PFSK-1 (cell line): ENCODE results near the gene SUSD4.

ENCODE experiments used
- FOXP2 ChIP-seq: optimal IDR thresholded peaks from 2 replicates; pipeline ENCODE3; 2011; ENCODE audit warnings: borderline replicate concordance, control low read depth, inconsistent platforms; ENCODE audit not compliant: insufficient read depth; ENCODE audit errors: extremely low read length, extremely low read depth
- POLR2AphosphoS5 ChIP-seq: IDR thresholded peaks from 2 replicates; pipeline ENCODE4 v1.6.1; 2012; ENCODE audit warnings: low read depth, mild to moderate bottlenecking, control low read depth, low read length, moderate library complexity
- SIN3A ChIP-seq: IDR thresholded peaks from 2 replicates; pipeline ENCODE4 v1.6.1; 2012; ENCODE audit warnings: mild to moderate bottlenecking, low read length, moderate library complexity, borderline replicate concordance; ENCODE audit not compliant: insufficient read depth
- TAF1 ChIP-seq: IDR thresholded peaks from 2 replicates; pipeline ENCODE4 v1.6.1; 2012; ENCODE audit warnings: low read length, control low read depth, borderline replicate concordance; ENCODE audit not compliant: insufficient read depth
- TF ChIP-seq, protein P1 (sequence below), 2 experiments: IDR thresholded peaks; 2 replicates each; pipeline versions ENCODE4 v1.6.1 to v1.8.0; 2011 to 2012; ENCODE audit warnings: low read depth in 2 of 2, low read length in 2 of 2, control low read depth in 1 of 2, inconsistent platforms in 1 of 2, mild to moderate bottlenecking in 1 of 2, moderate library complexity in 1 of 2; ENCODE audit not compliant: insufficient read depth in 1 of 2

The SUSD4 gene

DNA sequence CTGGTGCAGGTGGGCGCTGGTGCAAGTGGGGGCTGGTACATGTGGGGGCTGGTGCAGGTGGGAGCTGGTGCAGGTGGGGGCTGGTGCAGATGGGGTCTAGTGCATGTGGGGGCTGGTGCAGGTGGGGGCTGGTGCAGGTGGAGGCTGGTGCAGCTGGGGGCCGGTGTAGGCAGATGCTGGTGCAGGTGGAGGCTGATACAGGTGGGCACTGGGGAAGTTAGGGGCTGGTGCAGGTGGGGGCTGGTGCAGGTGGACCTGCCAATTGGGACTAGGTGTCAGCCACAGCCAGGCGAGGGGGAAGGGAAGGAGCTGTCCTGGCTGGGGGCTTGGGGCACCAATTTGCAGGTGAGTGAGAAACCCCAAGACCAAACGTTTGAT, 174.5 kb downstream of the SUSD4 start:
- TF ChIP-seq FOXP2 (no peak), POLR2AphosphoS5 (no peak), TAF1 (no peak), SIN3A (no peak)
- TF ChIP-seq, protein P1, sequence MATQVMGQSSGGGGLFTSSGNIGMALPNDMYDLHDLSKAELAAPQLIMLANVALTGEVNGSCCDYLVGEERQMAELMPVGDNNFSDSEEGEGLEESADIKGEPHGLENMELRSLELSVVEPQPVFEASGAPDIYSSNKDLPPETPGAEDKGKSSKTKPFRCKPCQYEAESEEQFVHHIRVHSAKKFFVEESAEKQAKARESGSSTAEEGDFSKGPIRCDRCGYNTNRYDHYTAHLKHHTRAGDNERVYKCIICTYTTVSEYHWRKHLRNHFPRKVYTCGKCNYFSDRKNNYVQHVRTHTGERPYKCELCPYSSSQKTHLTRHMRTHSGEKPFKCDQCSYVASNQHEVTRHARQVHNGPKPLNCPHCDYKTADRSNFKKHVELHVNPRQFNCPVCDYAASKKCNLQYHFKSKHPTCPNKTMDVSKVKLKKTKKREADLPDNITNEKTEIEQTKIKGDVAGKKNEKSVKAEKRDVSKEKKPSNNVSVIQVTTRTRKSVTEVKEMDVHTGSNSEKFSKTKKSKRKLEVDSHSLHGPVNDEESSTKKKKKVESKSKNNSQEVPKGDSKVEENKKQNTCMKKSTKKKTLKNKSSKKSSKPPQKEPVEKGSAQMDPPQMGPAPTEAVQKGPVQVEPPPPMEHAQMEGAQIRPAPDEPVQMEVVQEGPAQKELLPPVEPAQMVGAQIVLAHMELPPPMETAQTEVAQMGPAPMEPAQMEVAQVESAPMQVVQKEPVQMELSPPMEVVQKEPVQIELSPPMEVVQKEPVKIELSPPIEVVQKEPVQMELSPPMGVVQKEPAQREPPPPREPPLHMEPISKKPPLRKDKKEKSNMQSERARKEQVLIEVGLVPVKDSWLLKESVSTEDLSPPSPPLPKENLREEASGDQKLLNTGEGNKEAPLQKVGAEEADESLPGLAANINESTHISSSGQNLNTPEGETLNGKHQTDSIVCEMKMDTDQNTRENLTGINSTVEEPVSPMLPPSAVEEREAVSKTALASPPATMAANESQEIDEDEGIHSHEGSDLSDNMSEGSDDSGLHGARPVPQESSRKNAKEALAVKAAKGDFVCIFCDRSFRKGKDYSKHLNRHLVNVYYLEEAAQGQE (IDR thresholded peaks at IDR 0.05; ENCODE audit: insufficient read depth in 1 of 2, low read depth in 2 of 2, low read length in 2 of 2), result no peak

DNA sequence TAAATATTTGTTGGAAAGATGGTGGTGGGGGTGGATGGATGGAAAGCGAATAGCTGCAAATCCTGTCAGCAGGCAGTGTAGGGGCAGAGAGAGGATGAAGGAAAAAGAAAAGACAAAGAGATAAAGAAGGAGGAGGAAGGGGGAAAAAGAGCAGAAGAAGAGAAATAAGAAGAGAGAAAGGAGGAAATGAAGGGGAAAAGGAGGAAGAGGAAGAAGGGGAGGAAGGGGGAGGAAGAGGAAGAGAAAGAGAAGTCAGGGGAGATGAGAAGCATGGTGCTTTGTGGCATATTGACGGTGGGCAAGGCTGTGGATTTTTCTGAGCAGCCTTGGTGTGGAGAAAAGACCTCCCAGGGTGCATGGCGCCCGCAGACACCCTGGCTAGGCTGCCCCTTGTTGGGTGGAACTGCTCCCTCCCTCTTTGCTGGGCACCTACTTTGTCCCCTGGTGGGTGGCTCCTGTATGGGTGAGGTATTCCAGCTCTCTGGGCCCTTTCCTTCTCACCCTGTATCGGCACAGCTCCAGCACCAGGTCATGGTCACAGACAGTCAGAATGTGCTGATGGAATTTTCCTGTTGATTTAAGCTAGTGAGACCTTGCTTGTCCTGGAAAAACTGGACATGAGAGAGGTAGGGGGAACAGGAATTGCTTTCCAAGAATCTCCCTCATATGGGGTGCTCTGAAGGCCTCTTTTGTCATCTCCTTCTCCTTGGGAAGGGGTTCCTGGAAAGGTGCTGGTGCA, 175.2 kb downstream of the SUSD4 start:
- no peak for TF ChIP-seq TAF1
- no peak for TF ChIP-seq SIN3A
- no peak for TF ChIP-seq FOXP2
- TF ChIP-seq, protein P1 (IDR thresholded peaks at IDR 0.05; ENCODE audit: insufficient read depth in 1 of 2, low read depth in 2 of 2, low read length in 2 of 2), result no peak
- no peak for TF ChIP-seq POLR2AphosphoS5

DNA sequence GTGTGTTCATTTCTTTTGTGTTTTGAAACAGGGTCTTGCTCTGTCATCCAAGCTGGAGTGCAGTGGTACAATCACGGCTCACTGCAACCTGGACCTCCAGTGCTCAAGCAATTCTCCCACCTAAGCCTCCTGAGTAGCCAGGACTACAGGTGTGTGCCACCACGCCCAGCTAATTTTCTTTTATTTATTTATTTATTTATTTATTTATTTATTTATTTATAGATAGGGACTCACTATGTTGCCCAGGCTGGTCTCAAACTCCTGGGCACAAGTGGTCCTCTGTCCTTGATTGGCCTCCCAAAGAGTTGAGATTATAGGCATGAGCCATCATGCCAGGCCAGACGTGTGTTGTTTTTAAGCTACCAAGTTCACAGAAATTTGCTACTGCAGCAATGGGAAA, 177.2 kb downstream of the SUSD4 start:
- TF ChIP-seq POLR2AphosphoS5 (no peak), TAF1 (no peak), FOXP2 (no peak), SIN3A (no peak)
- TF ChIP-seq, protein P1 (IDR thresholded peaks at IDR 0.05; ENCODE audit: insufficient read depth in 1 of 2, low read depth in 2 of 2, low read length in 2 of 2), result no peak

DNA sequence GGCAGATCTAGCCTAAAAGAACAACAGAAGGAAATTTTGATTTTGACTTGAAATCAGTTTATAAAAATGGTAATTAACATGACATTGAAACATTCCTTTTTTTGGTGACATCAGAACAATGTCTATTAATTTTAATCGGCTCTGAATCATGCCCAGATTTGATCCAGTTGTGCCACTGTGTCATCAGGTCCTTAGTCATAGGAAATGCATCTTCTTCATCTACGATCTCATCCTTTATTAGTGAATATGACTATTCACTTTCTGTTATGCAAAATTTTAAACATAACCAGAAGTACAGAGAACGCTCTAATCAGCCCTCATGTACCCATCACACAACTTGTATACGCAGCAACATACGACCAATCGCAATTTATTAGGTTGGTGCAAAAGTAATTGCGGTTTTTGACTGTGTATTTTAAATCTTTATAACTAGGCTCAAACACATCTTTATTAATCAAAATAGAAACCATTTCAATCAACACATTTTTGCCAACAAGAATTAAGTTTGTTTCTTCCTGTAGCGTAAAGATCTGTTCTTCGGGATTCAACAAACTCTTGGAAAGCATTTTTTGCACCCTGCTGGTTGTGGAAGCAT, 180.6 kb downstream of the SUSD4 start:
- TF ChIP-seq, protein P1 (IDR thresholded peaks at IDR 0.05; ENCODE audit: insufficient read depth in 1 of 2, low read depth in 2 of 2, low read length in 2 of 2), result no peak
- TF ChIP-seq FOXP2, result no peak
- TF ChIP-seq TAF1, result no peak
- no peak for TF ChIP-seq SIN3A
- no peak for TF ChIP-seq POLR2AphosphoS5
